HG02938 (cell line): ENCODE measurements around the gene GUCY1A2.
"Not testable (repeated sequence)": the region's sequence is repeated elsewhere in the genome, so short reads cannot be mapped to it uniquely, and the experiment has no call there.

Experiments used
- ATAC-seq: cut with Tn5 transposase; IDR thresholded peaks from one replicate; pipeline ENCODE4 v1.9.1; 2021; ENCODE audit warnings: mild to moderate bottlenecking, moderate library complexity; ENCODE audit not compliant: unreplicated experiment

Gene GUCY1A2

GRCh38 chr11:107018219-107018901 lies at the start of gene GUCY1A2:
GUCY1A2 (minus strand) TSS chr11:107018476; CDS start chr11:107018055, 421 bp downstream.
- peak; percentile 31 for ATAC-seq

GRCh38 chr11:107054391-107054790 lies 36.1 kb upstream of the GUCY1A2 start:
- ATAC-seq: no peak

- ATAC-seq: not testable (repeated sequence)
Measured at GRCh38 chr11:107051332-107051731, 33.1 kb upstream of the GUCY1A2 start.

GRCh38 chr11:107050899-107051298 lies 32.6 kb upstream of the GUCY1A2 start:
- ATAC-seq: not testable (repeated sequence)

GRCh38 chr11:107050121-107050520 lies 31.8 kb upstream of the GUCY1A2 start:
- ATAC-seq: no peak

- ATAC-seq: no peak
Measured at GRCh38 chr11:107044503-107044902, 26.2 kb upstream of the GUCY1A2 start.

GRCh38 chr11:107043242-107044006 lies 25.1 kb upstream of the GUCY1A2 start:
- peak; percentile 75 for ATAC-seq

- no peak for ATAC-seq
Measured at GRCh38 chr11:107042748-107043147, 24.5 kb upstream of the GUCY1A2 start.

GRCh38 chr11:107041088-107041444 lies 22.8 kb upstream of the GUCY1A2 start:
- ATAC-seq: no peak

- no peak for ATAC-seq
Measured at GRCh38 chr11:107040433-107041087, 22.3 kb upstream of the GUCY1A2 start.

GRCh38 chr11:107025673-107026072 lies 7.4 kb upstream of the GUCY1A2 start:
- no peak for ATAC-seq

- ATAC-seq: no peak
Measured at GRCh38 chr11:107020594-107020993, 2.3 kb upstream of the GUCY1A2 start.

GRCh38 chr11:107018902-107019493 lies 722 bp upstream of the GUCY1A2 start:
- ATAC-seq: no peak

GRCh38 chr11:107017433-107018218 lies 650 bp downstream of the GUCY1A2 start:
- ATAC-seq: peak; percentile 46

GRCh38 chr11:107017104-107017432 lies 1.2 kb downstream of the GUCY1A2 start:
- ATAC-seq: no peak

- ATAC-seq: no peak
Measured at GRCh38 chr11:107014871-107015270, 3.4 kb downstream of the GUCY1A2 start.

GRCh38 chr11:107011977-107012376 lies 6.3 kb downstream of the GUCY1A2 start:
- no peak for ATAC-seq

GRCh38 chr11:107009190-107009589 lies 9.1 kb downstream of the GUCY1A2 start:
- ATAC-seq: no peak

- no peak for ATAC-seq
Measured at GRCh38 chr11:107006076-107006833, 12.0 kb downstream of the GUCY1A2 start.

- ATAC-seq: no peak
Measured at GRCh38 chr11:106999196-106999595, 19.1 kb downstream of the GUCY1A2 start.
